GM18861 (cell line): ENCODE results near the gene RAMACL.
"Not testable (repeated sequence)": the region's sequence is repeated elsewhere in the genome, so short reads cannot be mapped to it uniquely, and the experiment has no call there.

Experiments
- ATAC-seq: cut with Tn5 transposase; IDR thresholded peaks from one replicate; pipeline ENCODE4 v1.9.1; 2021; ENCODE audit not compliant: unreplicated experiment

The RAMACL gene

DNA sequence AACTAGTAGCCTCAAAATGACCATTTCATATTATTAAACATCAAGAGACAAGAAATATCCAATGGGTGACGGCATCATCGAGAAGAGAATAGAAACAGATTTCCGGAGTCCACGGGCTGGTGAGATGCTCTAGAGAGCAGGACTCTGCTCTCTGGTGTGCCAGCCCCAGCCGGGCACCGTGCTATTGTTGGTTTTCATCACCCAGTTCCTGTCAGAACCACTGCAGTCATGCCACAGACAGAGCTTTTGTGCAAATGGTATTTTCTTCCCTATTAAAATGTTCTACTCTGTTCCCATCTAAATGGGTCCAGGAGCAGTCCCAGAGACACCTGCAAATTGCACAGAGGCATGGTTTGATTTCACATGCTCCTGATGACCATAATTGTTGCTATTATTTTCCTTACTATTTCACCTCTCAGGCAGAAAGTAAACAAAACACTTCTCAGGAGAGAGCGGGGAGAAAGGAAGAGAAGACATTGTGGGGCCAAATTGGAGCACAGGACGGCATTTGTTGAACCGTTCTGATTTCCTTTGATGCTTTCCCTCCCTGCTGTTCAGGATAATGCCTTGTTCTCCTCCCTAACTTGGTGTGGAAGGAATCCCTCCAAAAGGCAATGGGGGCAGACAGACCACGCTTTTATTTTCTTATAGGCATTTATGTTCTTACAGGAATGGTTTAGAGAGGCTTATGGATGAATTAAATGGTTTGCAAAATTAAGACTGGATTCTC lies 11.4 kb upstream of the RAMACL start:
- no peak for ATAC-seq

DNA sequence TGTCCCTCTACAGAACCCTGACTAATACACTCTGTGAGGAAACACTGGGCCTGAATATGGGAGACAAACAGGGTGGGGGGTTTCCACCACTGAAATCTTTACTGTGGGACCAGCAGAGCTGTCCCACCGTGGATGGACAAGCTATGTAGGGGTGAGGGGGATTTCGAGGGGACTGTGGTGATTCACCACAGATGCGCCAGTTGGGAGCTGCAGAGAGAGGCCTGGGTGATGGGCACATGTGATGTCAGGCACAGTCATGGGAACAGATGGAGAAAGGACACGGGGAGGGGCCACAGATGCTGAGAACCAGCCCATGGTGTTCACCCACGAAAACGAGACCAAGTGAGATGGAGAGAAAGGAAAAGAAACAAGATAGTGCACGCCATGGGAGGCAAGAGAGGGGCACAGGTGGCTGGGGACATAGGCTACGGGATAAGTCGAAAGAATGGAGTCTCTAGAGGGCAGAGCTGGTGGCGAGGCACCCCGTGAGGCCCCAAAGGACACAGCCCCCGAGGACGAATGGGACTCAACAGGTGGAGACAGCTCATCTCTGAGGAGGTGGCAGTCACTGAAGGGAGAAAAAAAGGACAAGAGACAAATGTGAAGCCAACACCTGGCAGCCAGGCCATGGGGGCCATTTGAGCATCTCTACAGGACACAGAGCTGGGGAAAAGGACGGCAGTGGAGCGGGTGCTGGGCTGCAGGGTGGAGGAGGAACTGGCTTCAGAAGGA lies 10.5 kb upstream of the RAMACL start:
- no peak for ATAC-seq

DNA sequence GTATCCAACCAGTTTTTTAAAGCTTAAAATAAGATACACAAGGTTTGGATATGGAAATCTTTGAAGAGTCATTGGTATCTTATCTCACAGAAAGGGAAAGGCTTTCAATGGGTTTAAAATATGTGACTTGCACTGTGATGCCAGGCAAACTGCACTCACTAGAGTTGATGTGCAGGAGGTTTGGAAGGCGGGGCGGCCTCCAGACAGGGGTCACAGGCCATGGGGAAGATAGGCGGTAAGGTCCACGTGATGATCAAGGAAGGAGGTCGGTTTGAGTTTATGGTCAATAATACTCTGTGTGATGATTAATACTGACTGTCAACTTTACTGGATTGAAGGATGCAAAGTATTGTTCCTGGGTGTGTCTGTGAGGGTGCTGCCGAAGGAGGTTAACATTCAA lies 9.5 kb upstream of the RAMACL start:
- no peak for ATAC-seq

DNA sequence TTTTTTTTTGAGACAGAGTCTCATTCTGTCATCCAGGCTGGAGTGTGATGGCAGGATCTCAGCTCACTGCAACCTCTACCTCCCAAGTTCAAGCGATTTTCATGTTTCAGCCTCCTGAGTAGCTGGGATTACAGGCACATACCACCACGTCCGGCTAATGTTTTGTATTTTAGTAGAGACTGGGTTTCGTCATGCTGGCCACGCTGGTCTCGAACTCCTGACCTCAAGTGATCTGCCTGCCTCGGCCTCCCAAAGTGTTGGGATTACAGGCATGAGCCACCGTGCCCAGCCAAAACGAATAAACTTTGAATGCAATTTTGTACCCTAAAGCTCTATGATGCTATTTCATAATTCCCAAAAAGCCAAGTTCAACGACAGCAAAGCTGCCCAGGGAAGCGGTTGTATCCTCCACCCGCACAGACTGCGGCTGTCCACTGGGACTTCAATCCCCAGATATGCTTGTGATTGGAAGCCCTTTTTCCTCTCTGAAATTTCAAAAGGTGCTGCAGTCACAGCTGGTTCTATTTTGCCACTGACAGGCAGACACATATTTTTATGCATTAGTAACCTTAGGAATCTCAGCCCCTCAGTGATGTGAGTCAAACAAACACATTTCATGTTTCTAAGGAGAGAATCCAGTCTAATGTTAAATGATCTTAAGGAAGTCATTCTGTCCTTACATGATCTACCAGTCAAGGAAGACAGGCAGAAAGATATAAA lies 8.7 kb upstream of the RAMACL start:
- ATAC-seq, result no peak

DNA sequence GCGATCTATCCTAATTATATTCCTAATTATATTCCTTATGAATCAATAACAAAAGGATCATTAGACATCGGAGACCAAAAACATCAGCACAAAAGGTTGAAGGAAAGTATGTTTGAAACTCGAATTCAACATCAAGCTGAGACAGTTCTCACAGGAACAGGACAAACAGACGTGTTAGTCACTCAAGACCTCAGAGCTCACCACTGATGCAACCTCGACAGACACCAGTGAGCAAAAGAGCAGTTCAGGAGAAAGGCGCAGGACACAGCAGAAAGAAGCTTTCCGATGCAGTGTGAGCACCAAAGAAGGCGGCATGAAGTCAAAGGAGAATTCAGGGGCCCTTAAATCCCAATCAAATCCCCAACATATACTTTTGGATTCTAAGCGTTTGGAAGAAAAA lies 6.3 kb upstream of the RAMACL start:
- ATAC-seq, result no peak

DNA sequence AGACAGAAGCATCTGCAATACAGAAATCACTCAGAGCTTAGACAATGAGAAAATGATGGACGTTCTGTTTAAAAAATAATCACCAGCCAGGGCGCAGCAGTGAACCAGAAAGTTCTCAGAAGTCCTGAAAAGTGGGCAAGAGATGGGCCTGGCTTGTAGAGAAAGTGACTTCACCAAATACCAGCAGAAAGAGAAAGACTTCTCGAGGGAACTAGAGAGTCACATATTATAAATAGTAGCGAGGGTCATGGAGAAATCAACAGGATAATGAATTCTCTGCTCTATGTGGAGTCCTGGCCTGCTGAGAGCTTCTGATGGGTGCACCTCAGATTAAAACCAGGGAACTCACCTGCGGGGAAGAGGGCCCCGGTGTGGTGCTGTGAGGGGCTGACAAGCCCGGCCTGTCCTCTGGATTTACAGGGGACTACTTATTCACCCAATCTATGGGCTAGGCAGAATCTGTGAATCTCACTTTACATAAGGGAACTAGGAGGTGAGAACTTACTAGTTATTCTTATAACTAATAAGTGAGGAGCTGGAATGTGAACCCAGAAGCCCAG lies 5.6 kb upstream of the RAMACL start:
- ATAC-seq, result no peak

DNA sequence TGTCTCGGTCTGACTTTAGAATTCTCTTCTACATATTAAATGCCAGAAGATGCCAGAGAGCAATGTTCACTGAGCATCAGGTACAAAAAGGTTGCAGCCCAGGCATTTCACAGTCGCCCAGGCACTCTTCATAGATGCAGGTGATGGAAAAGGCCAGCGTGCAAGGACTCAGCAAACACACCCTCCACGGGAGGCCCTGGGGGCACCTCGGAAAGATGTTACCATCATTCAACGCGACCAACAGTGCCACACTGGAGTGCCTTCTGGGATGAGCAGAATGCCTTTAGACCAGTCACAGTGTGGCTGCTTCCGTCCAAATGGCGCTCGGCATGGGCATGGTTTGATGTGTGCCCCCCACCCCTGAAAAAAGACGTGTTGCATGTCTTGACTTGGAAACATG lies 4.5 kb upstream of the RAMACL start:
- no peak for ATAC-seq

DNA sequence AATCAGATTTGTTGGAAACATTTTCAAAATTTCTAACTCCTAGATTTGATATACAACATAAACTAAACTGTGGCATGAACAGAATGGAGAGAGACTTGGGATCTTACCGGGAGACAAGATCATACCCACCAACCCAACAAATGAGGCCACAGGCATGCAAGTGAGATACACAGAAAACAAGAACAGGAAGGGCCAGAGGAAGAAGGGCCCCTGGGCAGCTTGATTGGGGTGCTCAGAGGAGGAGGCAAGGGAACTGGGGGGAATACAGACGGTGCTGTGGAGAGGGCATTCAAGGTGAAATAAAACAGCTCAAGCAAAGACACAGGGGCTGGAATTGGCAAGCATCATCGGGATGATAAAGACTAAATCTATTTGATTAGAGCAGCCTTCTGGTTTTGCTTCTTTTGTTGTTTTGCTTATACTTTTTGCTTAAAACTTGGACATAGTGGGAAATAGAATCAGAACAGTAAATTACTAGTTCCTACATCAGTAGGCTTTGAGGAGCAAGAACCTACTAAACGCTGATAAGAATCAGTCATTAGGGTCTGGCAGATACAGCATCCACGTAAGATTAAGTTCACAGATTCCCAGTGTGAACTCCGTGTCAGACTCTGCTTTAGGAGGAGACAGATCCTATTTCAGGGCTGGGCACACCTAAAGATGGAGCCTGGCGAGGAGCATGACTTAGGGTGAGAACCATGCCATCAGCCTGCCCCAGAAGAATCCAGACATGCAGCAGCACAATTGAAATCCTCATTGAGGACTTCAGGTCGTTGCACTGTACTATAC lies 3.5 kb upstream of the RAMACL start:
- no peak for ATAC-seq

DNA sequence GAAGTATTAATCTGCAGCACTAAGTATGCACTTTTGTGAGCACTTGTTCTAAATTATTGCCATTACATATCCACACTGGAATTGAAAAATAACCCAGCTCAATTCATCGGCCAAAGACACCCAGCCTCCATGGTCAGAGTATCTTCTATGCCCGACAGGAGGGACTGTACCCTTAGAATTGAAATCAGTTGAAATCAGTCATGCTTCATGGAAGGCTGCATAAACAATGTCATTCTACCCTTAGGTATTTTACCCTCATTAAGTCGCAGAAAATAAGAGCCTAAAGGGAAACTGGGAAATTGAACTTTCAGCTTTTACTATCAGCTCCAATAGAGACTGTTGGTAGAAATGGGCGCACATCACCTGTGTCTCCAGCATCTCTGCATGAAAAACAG lies 2.9 kb upstream of the RAMACL start:
- ATAC-seq, result no peak

DNA sequence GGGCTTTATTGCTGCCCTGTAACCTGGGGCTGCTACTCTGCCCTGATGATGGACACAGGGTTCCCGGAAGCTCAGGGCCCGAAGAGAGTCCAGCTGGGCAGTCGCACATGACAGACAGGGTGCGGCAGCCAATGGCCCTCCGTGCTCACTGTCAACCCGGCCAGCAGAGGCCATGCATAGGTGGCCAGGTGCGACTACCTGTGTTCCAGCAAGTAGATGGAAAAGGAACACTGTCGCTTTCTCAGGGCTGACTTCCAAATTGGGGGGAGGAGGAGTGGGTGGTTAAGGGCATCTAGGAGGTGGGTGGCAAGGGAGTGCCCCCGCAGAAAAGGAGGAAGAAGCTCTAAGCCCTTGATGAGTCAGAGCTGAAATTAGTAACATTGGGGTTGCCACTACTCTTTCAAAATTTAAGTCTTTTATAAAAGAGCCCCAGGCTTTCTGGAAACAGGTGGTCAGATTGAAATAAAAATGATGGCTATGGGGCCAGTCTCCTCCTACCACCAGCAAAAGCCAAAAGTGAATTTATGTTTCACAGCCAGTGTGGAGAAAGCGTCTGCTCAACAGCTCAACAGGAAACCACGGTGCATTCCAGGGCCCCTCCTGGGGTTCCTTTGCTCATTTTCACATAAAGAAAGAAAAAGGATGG lies 2.3 kb upstream of the RAMACL start:
- no peak for ATAC-seq

DNA sequence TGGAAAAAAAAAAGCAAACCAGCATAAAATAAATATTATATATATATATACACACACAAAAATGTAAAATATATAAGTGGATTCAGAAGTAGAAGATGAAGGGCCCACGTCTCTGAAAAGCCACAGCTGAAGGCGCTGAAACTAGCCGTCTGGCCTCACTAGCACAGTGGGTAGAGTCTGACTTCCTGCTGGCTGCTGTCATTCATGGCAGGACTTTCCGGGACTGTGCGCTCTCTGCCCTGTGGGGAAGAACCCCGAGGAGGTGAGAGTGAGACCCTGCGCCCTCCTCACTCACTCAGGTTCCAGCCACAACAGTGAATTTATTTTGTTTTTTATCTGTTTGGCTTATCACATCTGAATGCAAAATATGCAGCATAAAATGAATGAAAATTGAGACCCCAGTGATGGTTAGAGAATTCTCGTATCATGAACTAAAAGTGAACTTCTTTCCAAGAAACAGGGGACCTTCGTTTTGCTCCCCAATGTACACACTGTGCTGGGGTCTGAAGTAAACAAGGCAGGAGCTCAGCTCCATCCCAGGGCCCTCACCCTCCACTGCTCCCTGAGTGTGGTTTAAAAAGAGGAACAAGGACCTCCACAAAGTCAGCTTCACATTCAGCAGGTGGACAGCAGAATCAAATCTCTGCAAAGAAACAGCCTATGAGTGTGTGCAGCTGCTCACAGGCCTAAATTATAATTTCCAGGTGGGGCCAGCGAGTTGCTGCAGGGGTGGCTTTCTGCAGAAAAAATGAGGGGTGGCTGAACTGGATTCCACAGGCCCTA lies 1.3 kb upstream of the RAMACL start:
- peak; percentile 77 for ATAC-seq

DNA sequence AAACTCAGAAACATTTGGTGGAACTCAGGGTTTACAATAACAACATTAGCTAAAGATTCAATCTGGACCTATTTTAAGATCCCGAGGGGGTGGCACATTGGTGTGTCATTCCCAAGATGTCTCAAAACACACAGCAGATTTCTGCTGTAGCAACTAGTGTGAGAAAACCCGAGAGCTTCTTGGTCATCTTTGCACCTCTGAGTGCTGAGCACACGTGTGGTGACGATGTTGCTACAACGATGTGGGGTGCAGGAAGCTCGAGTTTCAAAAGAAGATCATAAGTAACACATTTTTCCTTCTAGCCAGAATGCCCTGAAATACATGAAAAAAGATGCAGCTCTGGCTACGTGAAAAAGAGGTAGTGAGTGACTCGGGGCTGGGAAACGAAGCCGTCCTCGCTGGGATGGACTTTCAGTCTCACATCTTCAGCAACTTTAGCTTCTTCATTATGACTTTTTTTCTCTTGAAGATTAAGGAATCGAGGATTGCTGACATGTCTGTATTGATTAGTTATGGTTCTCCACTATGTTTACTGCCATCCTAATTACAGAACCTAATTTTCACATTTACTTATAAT lies 1.5 kb downstream of the RAMACL start:
- ATAC-seq, result no peak

DNA sequence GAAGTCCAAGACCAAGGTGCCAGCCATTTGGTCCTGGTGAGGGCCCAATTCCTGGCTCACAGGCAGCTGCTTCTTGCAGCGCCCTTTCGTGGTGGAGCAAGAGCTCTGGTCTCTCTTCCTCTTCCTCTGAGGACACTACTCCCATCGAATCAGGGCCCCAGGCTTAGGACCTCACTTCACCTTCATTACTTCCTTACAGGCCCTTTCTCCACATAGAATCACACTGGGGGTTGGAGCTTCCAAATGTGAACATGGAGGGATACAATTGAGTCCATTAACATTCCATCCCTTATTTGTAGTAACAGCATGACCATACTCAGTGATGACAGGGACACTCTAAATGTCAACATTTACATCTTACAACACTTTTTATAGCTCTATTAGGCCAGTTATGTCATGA lies 2.3 kb downstream of the RAMACL start:
- no peak for ATAC-seq

DNA sequence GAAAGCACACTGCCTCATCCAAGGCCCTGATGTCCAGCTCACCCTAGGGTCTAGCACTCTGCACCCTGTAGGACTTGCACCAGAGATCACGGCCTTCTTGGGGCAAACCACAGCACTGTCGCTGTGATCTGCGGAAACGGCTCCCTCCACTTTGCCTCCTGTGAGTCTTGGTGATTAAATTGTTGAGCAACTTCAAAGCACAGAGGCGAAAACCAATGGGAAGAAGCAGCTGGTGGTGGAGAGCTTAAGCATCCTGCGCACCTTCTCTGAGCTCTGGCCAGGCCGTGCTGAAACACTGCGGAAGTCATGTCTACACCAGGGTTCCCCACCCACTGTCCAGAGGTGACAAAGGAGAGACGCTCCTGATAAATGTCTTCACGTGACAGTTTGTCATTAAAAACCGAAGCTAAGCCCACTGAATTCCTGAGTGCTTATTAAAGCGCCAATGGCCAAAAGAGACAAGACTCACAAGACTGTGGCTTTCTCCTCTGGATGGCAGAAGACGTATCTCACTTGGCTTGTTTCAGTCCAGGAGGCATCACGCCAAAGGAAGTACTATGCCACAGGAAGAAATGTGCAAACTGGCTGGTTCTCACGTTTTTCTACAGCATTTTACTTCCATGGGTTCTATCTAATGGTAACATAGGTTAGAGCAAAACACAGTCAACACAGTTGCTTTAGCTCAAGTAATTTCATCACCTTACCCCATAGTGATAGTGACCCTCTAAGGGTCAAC lies 3.1 kb downstream of the RAMACL start:
- ATAC-seq, result no peak

DNA sequence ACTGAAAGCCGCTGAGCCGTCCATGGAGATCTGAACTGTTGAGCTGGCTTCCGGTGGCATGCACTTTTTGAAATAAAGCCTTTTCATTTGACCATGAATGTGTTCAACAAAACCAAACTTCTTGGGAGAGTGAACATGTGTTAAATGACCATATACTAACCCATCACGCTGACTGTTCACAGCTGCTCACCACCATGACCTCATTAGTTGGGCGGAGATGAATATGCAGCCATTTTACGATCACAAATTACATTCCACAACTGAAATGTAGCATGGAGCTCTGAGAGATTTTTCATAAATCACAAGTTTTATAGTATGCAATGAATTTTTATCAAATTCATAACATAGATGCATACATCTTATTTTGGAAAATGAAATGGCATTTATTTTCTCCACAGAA lies 4.2 kb downstream of the RAMACL start:
- ATAC-seq, result no peak

DNA sequence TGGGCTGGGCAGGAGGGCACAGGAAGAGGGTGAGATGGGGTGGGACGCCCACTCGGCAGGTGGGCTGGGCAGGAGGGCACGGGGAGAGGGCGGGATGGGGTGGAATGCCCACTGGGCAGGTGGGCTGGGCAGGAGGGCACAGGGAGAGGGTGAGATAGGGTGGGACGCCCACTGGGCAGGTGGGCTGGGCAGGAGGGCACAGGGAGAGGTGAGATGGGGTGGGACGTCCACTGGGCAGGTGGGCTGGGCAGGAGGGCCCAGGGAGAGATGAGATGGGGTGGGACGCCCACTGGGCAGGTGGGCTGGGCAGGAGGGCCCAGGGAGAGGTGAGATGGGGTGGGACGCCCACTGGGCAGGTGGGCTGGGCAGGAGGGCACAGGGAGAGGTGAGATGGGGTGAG lies 4.7 kb downstream of the RAMACL start:
- not testable (repeated sequence) for ATAC-seq

DNA sequence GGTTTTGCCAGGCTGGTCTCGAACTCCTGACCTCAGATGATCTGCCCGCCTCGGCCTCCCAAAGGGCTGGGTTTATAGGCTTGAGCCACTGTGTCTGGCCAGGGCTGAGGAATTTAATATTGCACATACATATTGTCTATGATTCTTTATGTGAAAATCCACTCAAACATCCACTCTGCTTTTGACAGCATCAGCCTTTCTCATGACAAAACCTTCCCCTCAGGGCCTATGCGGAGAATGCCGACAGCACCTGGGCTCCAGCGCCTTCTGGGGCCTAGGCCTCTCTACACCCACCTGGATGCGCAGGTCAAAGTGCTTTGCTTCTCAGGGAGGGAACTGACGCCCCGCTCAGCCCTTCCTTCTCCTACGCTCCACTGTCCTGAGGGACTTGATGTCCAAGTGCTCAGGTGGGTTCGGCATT lies 5.4 kb downstream of the RAMACL start:
- ATAC-seq, result no peak
